SH-SY5Y (cell line): ENCODE data around the gene SHC4.

Experiments
- GATA2 ChIP-seq: IDR thresholded peaks from 2 replicates; pipeline ENCODE4 v1.6.1; 2011; ENCODE audit warnings: mild to moderate bottlenecking, low read depth, low read length
- GATA3 ChIP-seq: IDR thresholded peaks from 2 replicates; pipeline ENCODE4 v1.6.1; 2011; ENCODE audit warnings: low read depth, mild to moderate bottlenecking, low read length, moderate library complexity

DNA sequence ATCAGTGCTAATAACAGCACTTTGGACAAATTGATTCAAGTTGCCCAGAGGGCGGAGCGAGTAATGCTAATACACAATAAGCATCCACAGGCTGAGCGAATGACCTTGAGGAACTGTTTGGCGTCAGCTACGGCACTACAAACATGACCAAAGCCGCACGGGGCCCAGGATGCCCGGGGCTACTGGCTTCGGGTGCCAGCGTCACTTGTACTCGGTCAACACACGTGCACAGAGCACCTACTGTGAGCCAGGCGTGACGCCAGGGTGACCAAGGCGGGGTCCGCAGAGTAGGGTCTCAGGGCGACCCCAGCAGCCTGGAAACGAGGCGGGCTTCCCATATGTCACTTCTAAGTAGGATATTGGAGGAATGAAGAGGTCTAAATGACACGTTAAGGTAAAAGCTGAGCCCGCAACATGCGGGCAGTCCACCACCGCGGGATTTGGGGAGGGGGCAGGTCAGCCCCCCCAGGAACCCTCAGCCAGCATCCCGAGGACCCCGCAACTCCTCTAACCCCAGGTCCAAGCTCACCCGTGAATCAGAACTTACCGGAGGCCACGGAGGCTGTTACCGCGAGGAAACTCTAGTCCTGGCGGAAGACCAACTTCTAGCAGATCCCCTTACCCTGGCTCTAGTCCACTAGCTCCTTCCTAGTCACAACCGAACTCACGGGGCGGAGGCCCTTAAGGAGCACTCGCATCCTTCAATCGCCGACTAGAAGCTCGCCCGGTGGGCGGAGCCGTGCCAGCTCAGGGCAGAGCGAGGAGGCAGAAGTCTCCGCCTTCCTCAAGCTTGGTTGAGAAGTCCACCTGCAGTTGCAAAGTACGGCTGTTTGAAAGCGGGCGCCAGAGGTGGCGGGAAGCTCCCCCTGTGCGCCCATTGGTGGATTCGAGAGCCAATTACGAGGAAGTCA is 153.1 kb downstream of the SHC4 start, which contains the start of gene CEP152:
- TF ChIP-seq GATA3: no peak
- no peak for TF ChIP-seq GATA2
